Sigmoid colon (tissue), 7 donors: ENCODE data around the gene APLNR. TPM values are rescaled to one million over a fixed set of nuclear protein-coding genes. Genes with fewer than 3 reads are reported as not detected.

Source experiments
- DNase-seq: peaks from one replicate; pipeline ENCODE4 v3.0.0-alpha.2; 2019
- H3K27ac ChIP-seq, 4 donors: fragments of 200-600 bp; sonication (generic); one replicate each; pipeline ENCODE4 v1.5.1; 2016 to 2019; ENCODE audit warnings: mild to moderate bottlenecking in 1 of 4
- H3K27me3 ChIP-seq, 3 donors: fragments of 200-600 bp; sonication (generic); one replicate each; pipeline ENCODE4 v1.5.1; 2019; ENCODE audit warnings: mild to moderate bottlenecking in 1 of 3
- H3K36me3 ChIP-seq, 4 donors: fragments of 200-600 bp; sonication (generic); one replicate each; pipeline ENCODE4 v1.5.1; 2016 to 2019
- H3K4me1 ChIP-seq, 4 donors: fragments of 200-600 bp; sonication (generic); one replicate each; pipeline ENCODE4 v1.5.1; 2017 to 2019
- H3K4me3 ChIP-seq, 4 donors: fragments of 200-600 bp; sonication (generic); one replicate each; pipeline ENCODE4 v1.5.1; 2017 to 2019; ENCODE audit warnings: mild to moderate bottlenecking in 2 of 4, moderate library complexity in 1 of 4
- H3K9me3 ChIP-seq, 4 donors: fragments of 200-600 bp in 3 of 4; sonication (generic) in 3 of 4; one replicate each; pipeline versions ENCODE4 v1.5.1 to v1.6.1; 2013 to 2019
- CTCF ChIP-seq, 4 experiments: fragments of 450-650 bp in 3 of 4; fragments of 200-600 bp in 1 of 4; IDR thresholded peaks; one replicate each; pipeline ENCODE4 v1.5.1; 2016 to 2019; ENCODE audit warnings: antibody characterized with exemption in 4 of 4, mild to moderate bottlenecking in 3 of 4, moderate library complexity in 2 of 4
- EP300 ChIP-seq, 4 donors: sonication (generic); formaldehyde crosslinking; IDR thresholded peaks; one replicate each; pipeline ENCODE4 v1.6.1; 2017; ENCODE audit warnings: antibody characterized with exemption in 4 of 4
- POLR2A ChIP-seq, 2 donors: fragments of 450-650 bp; IDR thresholded peaks; one replicate each; pipeline ENCODE4 v1.6.1; 2016; ENCODE audit warnings: antibody characterized with exemption in 2 of 2, mild to moderate bottlenecking in 2 of 2, moderate library complexity in 2 of 2
- POLR2AphosphoS5 ChIP-seq, 4 donors: sonication (generic); formaldehyde crosslinking; IDR thresholded peaks; one replicate each; pipeline ENCODE4 v1.6.1; 2017; ENCODE audit warnings: antibody characterized with exemption in 4 of 4
- WGBS, 2 donors: extraction: QIAGEN DNeasy Blood & Tissue Kit; methylation state at CpG; one replicate each; pipeline ENCODE4 v1.1.7; 2013; 5-methylcytosine and 5-hydroxymethylcytosine counted together
- intact Hi-C: fragments of 100-400 bp; cut with DNase I; formaldehyde crosslinking; loops from one replicate; pipeline ENCODE4 v1.15.1; 2023
- polyA plus RNA-seq, 3 donors: library from polyadenylated mRNA; stranded (reverse); fragments of 200-250 nt; gene quantifications; one replicate each; pipeline ENCODE4 v1.2.3, GENCODE V29; 2013
- total RNA-seq, 4 donors: library from RNA; depleted of rRNA; stranded (reverse); fragments of >200 nt; gene quantifications; one replicate each; pipeline ENCODE4 v1.1.0, GENCODE V29; 2016
- donor health status: healthy with polysubstance abuse.
- donor health status: Bipolar disorder and iron deficiency.
- donor health status: healthy.

Gene APLNR
- total and polyA plus RNA-seq, 7 donors: under 0.01 to 2.6 (median 0.71) TPM

GRCh38 chr11:57274904-57275498, 38.0 kb upstream of the APLNR start:
- Histone ChIP-seq H3K4me3 (no peak overlapping the region), H3K27ac (peak overlapping the region in 2 of 4 donors; percentile 40 to 44), H3K4me1 (peaks cover 0 to 14% (median 7%) of the 10 kb centered on the region in 4 donors), H3K36me3 (no peaks in the 10 kb centered on the region), H3K9me3 (peaks cover 0 to 6% (median 0%) of the 10 kb centered on the region in 4 donors), H3K27me3 (no peaks in the 10 kb centered on the region)
- 69 to 83% methylated on average over 1 of the region's 1 CpG for WGBS, 2 donors
- no peak for DNase-seq
- no peak for TF ChIP-seq POLR2AphosphoS5 (IDR thresholded peaks at IDR 0.05)
- TF ChIP-seq CTCF (IDR thresholded peaks at IDR 0.05): no peak
- no peak for TF ChIP-seq EP300 (IDR thresholded peaks at IDR 0.05)
- TF ChIP-seq POLR2A (IDR thresholded peaks at IDR 0.05): no peak
- intact Hi-C loops: no loop called here

DNA sequence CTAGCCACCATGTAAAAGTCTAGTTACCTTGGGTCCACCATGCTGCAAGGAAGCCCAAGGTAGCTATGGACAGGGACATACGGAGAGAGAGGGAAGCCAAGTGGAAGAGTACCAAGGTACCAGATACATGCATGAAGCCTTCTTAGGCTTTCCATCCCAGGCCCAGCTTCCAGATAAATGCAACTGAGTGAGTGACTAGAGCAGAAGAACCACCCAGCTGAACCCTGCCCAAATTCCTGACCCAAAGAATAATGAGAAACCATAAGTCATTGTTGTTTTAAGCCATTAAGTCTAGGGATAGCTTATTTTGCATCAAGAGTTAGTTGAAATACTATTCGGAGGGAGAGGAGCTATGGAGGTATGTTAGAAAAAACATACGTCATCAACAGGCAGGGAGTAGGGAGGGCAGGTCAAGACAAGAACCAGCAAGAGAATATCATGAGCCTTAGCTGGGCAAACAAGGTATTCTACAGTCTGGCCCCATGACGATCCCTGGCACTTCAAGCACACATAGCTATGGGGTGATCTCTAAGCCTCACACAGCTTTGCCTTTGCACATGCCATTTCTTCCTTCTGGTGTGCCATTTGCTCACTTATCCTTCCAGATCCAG, 36.5 kb upstream of the APLNR start:
- Histone ChIP-seq H3K27ac (no peak overlapping the region), H3K36me3 (no peaks in the 10 kb centered on the region), H3K4me1 (peaks cover 0 to 13% (median 7%) of the 10 kb centered on the region in 4 donors), H3K9me3 (peaks cover 0 to 6% (median 0%) of the 10 kb centered on the region in 4 donors), H3K4me3 (no peak overlapping the region), H3K27me3 (no peaks in the 10 kb centered on the region)
- 93 to 95% methylated on average over 4 of the region's 4 CpGs for WGBS, 2 donors
- DNase-seq: no peak
- TF ChIP-seq EP300 (IDR thresholded peaks at IDR 0.05): no peak
- TF ChIP-seq POLR2AphosphoS5 (IDR thresholded peaks at IDR 0.05): no peak
- no peak for TF ChIP-seq POLR2A (IDR thresholded peaks at IDR 0.05)
- no peak for TF ChIP-seq CTCF (IDR thresholded peaks at IDR 0.05)
- intact Hi-C loops: no loop called here

GRCh38 chr11:57269571-57270021, 32.5 kb upstream of the APLNR start:
- Histone ChIP-seq H3K9me3 (peaks cover 0 to 6% (median 1%) of the 10 kb centered on the region in 4 donors), H3K27me3 (no peaks in the 10 kb centered on the region), H3K4me3 (no peak overlapping the region), H3K4me1 (no peaks in the 10 kb centered on the region), H3K27ac (no peak overlapping the region), H3K36me3 (no peaks in the 10 kb centered on the region)
- TF ChIP-seq POLR2A (IDR thresholded peaks at IDR 0.05): no peak
- no peak for TF ChIP-seq EP300 (IDR thresholded peaks at IDR 0.05)
- TF ChIP-seq POLR2AphosphoS5 (IDR thresholded peaks at IDR 0.05): no peak
- no peak for TF ChIP-seq CTCF (IDR thresholded peaks at IDR 0.05)
- no peak for DNase-seq
- intact Hi-C loops: no loop called here
- WGBS, 2 donors: 6 to 23% methylated on average over 3 of the region's 3 CpGs

DNA sequence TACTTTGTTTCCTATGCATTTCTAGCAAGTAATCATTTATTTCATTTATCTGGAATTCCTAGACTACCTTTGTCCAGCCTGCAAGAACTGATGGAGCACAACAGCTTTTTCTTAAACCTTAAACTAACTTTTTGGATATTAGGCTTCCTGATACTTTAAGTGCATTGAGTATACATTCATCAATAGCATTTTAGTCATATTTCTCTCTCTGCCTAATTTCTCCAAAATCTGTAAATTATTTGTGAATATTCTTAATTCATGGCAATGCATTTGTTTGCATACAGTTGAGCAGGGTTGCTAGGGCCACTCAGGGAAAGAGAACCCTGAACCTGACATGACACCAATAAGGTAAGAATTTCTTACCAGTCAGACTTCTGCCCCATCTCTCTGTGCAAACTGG, 29.1 kb upstream of the APLNR start:
- DNase-seq: no peak
- no peak for TF ChIP-seq CTCF (IDR thresholded peaks at IDR 0.05)
- no peak for TF ChIP-seq POLR2A (IDR thresholded peaks at IDR 0.05)
- intact Hi-C loops: no loop called here
- no peak overlapping the region for H3K27ac ChIP-seq
- H3K36me3 ChIP-seq: no peaks in the 10 kb centered on the region
- H3K9me3 ChIP-seq: peaks cover 0 to 2% (median 0%) of the 10 kb centered on the region in 4 donors
- no peaks in the 10 kb centered on the region for H3K27me3 ChIP-seq
- no peak overlapping the region for H3K4me3 ChIP-seq
- no peaks in the 10 kb centered on the region for H3K4me1 ChIP-seq
